HepG2 (cell line): Measurements from ENCODE around the gene DCUN1D2. TPM values are rescaled to one million over a fixed set of nuclear protein-coding genes. Genes with fewer than 3 reads are reported as not detected.

Experiments
- AGO1 ChIP-seq: fragments of 200-400 bp; formaldehyde crosslinking; IDR thresholded peaks from 2 replicates; pipeline ENCODE4 v1.6.1; 2017; ENCODE audit warnings: mild to moderate bottlenecking, low read depth, low read length, moderate library complexity; ENCODE audit not compliant: poor library complexity, severe bottlenecking
- BORCS8-MEF2B ChIP-seq: sonication (generic); formaldehyde crosslinking; IDR thresholded peaks from 2 replicates; pipeline ENCODE4 v1.8.0; 2022; ENCODE audit warnings: mild to moderate bottlenecking, missing genetic modification reagents
- BRD4 ChIP-seq: sonication (generic); formaldehyde crosslinking; IDR thresholded peaks from 2 replicates; pipeline ENCODE4 v1.4.0; 2020; ENCODE audit warnings: missing genetic modification reagents
- ELF1 ChIP-seq: sonication (generic); formaldehyde crosslinking; IDR thresholded peaks from 2 replicates; pipeline ENCODE4 v1.4.0; 2020; ENCODE audit warnings: missing genetic modification reagents
- FOXA3 ChIP-seq: IDR thresholded peaks from 2 replicates; pipeline ENCODE4 v1.6.1; 2016; ENCODE audit warnings: missing genetic modification reagents, missing compliant biosample characterization
- FOXP4 ChIP-seq: sonication (generic); formaldehyde crosslinking; IDR thresholded peaks from 2 replicates; pipeline ENCODE4 v1.4.0; 2020; ENCODE audit warnings: missing genetic modification reagents
- ISX ChIP-seq: sonication (generic); formaldehyde crosslinking; conservative IDR thresholded peaks from 2 replicates; pipeline ENCODE4 v1.5.0; 2020; ENCODE audit warnings: missing genetic modification reagents
- KDM5B ChIP-seq: sonication (generic); formaldehyde crosslinking; IDR thresholded peaks from 2 replicates; pipeline ENCODE4 v1.4.0; 2020; ENCODE audit warnings: missing genetic modification reagents, mild to moderate bottlenecking, borderline replicate concordance
- MAZ ChIP-seq, 2 experiments: sonication (generic) in 1 of 2; formaldehyde crosslinking in 1 of 2; IDR thresholded peaks; 2 replicates each; pipeline versions ENCODE4 v1.5.0 to v1.6.1; 2012 to 2020; ENCODE audit warnings: low read depth in 2 of 2, mild to moderate bottlenecking in 2 of 2, borderline replicate concordance in 1 of 2, improper control_type of control experiment in 1 of 2, low read length in 1 of 2, missing genetic modification reagents in 1 of 2, moderate library complexity in 1 of 2
- MED1 ChIP-seq: sonication (generic); formaldehyde crosslinking; IDR thresholded peaks from 2 replicates; pipeline ENCODE4 v1.4.0; 2020; ENCODE audit warnings: missing genetic modification reagents
- MTF1 ChIP-seq: sonication (generic); formaldehyde crosslinking; IDR thresholded peaks from 2 replicates; pipeline ENCODE4 v1.5.0; 2020; ENCODE audit warnings: missing genetic modification reagents
- REPIN1 ChIP-seq: sonication (generic); formaldehyde crosslinking; IDR thresholded peaks from 2 replicates; pipeline ENCODE4 v1.8.0; 2022; ENCODE audit warnings: missing genetic modification reagents, low read depth, mild to moderate bottlenecking, borderline replicate concordance
- SALL2 ChIP-seq: sonication (generic); formaldehyde crosslinking; IDR thresholded peaks from 2 replicates; pipeline ENCODE4 v1.8.1; 2023; ENCODE audit warnings: mild to moderate bottlenecking, missing genetic modification reagents, inconsistent platforms
- SKI ChIP-seq: fragments of 450-650 bp; IDR thresholded peaks from one replicate; pipeline ENCODE4 v1.6.1; 2018; ENCODE audit warnings: mild to moderate bottlenecking; ENCODE audit not compliant: partially characterized antibody
- SMC3 ChIP-seq: IDR thresholded peaks from 2 replicates; pipeline ENCODE4 v1.6.1; 2011; ENCODE audit warnings: low read length, improper control_type of control experiment
- THAP11 ChIP-seq: IDR thresholded peaks from 2 replicates; pipeline ENCODE4 v1.6.1; 2016; ENCODE audit warnings: missing biosample characterization, missing genetic modification reagents
- YY1 ChIP-seq: IDR thresholded peaks from 2 replicates; pipeline ENCODE4 v1.6.1; 2011; ENCODE audit warnings: low read length, low read depth, moderate library complexity, mild to moderate bottlenecking; ENCODE audit not compliant: insufficient read depth, insufficient replicate concordance
- ZBTB7A ChIP-seq: sonication (generic); formaldehyde crosslinking; IDR thresholded peaks from 2 replicates; pipeline ENCODE4 v1.8.0; 2022; ENCODE audit warnings: mild to moderate bottlenecking, missing genetic modification reagents
- ZFP91 ChIP-seq: sonication (generic); formaldehyde crosslinking; IDR thresholded peaks from 2 replicates; pipeline ENCODE4 v1.9.0; 2022; ENCODE audit warnings: missing genetic modification reagents, mild to moderate bottlenecking, borderline replicate concordance
- ZMAT3 ChIP-seq: sonication (generic); formaldehyde crosslinking; conservative IDR thresholded peaks from 2 replicates; pipeline ENCODE4 v1.7.0; 2021; ENCODE audit warnings: missing genetic modification reagents
- ZNF552 ChIP-seq: sonication (generic); formaldehyde crosslinking; IDR thresholded peaks from 2 replicates; pipeline ENCODE4 v1.9.0; 2022; ENCODE audit warnings: missing genetic modification reagents, mild to moderate bottlenecking, borderline replicate concordance
- ZNF772 ChIP-seq: sonication (generic); formaldehyde crosslinking; IDR thresholded peaks from 2 replicates; pipeline ENCODE4 v1.5.0; 2020; ENCODE audit warnings: mild to moderate bottlenecking, missing genetic modification reagents
- polyA plus RNA-seq, 8 experiments: library from polyadenylated mRNA; depleted of rRNA in 3 of 8; stranded (reverse) in 7 of 8; unstranded in 1 of 8; fragments of >200 nt; fragmentation: Illumina TruSeq in 4 of 8; extraction: Trizol in 4 of 8; gene quantifications; 2 replicates each; pipeline versions ENCODE4 v1.2.1 to v1.2.3, GENCODE V29; 2011 to 2016; ENCODE audit warnings: low read depth in 4 of 8, missing spikeins in 1 of 8, mixed read lengths in 1 of 8; ENCODE audit not compliant: insufficient read depth in 1 of 8
- total RNA-seq, 5 experiments: library from RNA; depleted of rRNA; stranded (reverse); fragments of >200 nt; fragmentation: Illumina TruSeq; extraction: Trizol; gene quantifications; 2 replicates each; pipeline ENCODE4 v1.2.3, GENCODE V29; 2016; ENCODE audit warnings: low read depth in 1 of 5
- TF ChIP-seq, protein P1 (sequence below): sonication (generic); formaldehyde crosslinking; conservative IDR thresholded peaks from 2 replicates; pipeline ENCODE4 v1.8.0; 2022; ENCODE audit warnings: low read depth, missing genetic modification reagents

Gene DCUN1D2
- total and polyA plus RNA-seq, 2 of the 13 experiments (the other 11 are each of a cell fraction or from before 2014, with no cell fraction given), result 9.1 to 9.6 TPM

- TF ChIP-seq FOXP4, result 0 out of 2 replicates have a peak, but pooled peaks have one; percentile 21
- TF ChIP-seq BORCS8-MEF2B (CRISPR knock-in tag), result peak; percentile 42
- TF ChIP-seq ZMAT3, result peak; percentile 43
- TF ChIP-seq ISX (CRISPR knock-in tag), result no peak
- TF ChIP-seq KDM5B, result peak; percentile 61; the same call in 1 of the 2 replicates
- peak; percentile 99 for TF ChIP-seq ZFP91 (CRISPR knock-in tag)
- TF ChIP-seq ZBTB7A (CRISPR knock-in tag), result 0 out of 2 replicates have a peak, but pooled peaks have one; percentile 31
- 0 out of 2 replicates have a peak, but pooled peaks have one; percentile 18 for TF ChIP-seq BRD4 (CRISPR knock-in tag)
- TF ChIP-seq SKI, result peak; percentile 77
- TF ChIP-seq YY1, result peak; percentile 76
- peak; percentile 92 for TF ChIP-seq THAP11 (CRISPR knock-in tag)
- TF ChIP-seq MAZ (IDR thresholded peaks at IDR 0.05; ENCODE audit: borderline replicate concordance, low read depth, low read length), result peak; percentile 83
- peak; percentile 90 for TF ChIP-seq MAZ (CRISPR knock-in tag; IDR thresholded peaks at IDR 0.05; ENCODE audit: low read depth)
- peak; percentile 61 for TF ChIP-seq MED1
- TF ChIP-seq REPIN1 (CRISPR knock-in tag), result peak; percentile 24; the same call in 1 of the 2 replicates
- no peak for TF ChIP-seq SALL2 (CRISPR knock-in tag)
- 0 out of 2 replicates have a peak, but pooled peaks have one; percentile 26 for TF ChIP-seq ZNF552 (CRISPR knock-in tag)
- TF ChIP-seq, protein P1, sequence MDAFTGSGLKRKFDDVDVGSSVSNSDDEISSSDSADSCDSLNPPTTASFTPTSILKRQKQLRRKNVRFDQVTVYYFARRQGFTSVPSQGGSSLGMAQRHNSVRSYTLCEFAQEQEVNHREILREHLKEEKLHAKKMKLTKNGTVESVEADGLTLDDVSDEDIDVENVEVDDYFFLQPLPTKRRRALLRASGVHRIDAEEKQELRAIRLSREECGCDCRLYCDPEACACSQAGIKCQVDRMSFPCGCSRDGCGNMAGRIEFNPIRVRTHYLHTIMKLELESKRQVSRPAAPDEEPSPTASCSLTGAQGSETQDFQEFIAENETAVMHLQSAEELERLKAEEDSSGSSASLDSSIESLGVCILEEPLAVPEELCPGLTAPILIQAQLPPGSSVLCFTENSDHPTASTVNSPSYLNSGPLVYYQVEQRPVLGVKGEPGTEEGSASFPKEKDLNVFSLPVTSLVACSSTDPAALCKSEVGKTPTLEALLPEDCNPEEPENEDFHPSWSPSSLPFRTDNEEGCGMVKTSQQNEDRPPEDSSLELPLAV (CRISPR knock-in tag), result no peak
- TF ChIP-seq MTF1 (CRISPR knock-in tag), result no peak
- TF ChIP-seq ELF1, result 0 out of 2 replicates have a peak, but pooled peaks have one; percentile 29
- peak; percentile 47; the same call in 1 of the 2 replicates for TF ChIP-seq ZNF772 (CRISPR knock-in tag)
- peak; percentile 3; the same call in 1 of the 2 replicates for TF ChIP-seq FOXA3
- peak; percentile 14 for TF ChIP-seq AGO1
- TF ChIP-seq SMC3, result no peak
Observed at GRCh38 chr13:113490496-113491417, at the start of gene DCUN1D2 (continued).
